HG03469 (cell line): ENCODE results near the gene HAGH.
A peak's percentile ranks its signal among the peaks of the same experiment; 100 is the strongest.
"Not testable (repeated sequence)": the region's sequence is repeated elsewhere in the genome, so short reads cannot be mapped to it uniquely, and the experiment has no call there.

Experiments
- ATAC-seq: cut with Tn5 transposase; IDR thresholded peaks from one replicate; pipeline ENCODE4 v1.9.1; 2021; ENCODE audit warnings: mild to moderate bottlenecking, moderate library complexity, moderate number of reproducible peaks; ENCODE audit not compliant: unreplicated experiment

Gene HAGH

GRCh38 chr16:1826691-1827573, at the start of gene HAGH, which contains the start of gene FAHD1:
HAGH (minus strand) TSS chr16:1826825; CDS start chr16:1826787, 38 bp downstream.
FAHD1 (plus strand) TSS chr16:1827206; CDS start chr16:1827239, 33 bp downstream.
- ATAC-seq = peak; percentile 58

- not testable (repeated sequence) for ATAC-seq
These were observed 49.4 kb upstream of the HAGH start for GRCh38 chr16:1876066-1876465.

GRCh38 chr16:1874854-1875253, 48.2 kb upstream of the HAGH start:
- ATAC-seq = no peak

- no peak for ATAC-seq
These were observed 45.5 kb upstream of the HAGH start, which contains the start of gene MEIOB for GRCh38 chr16:1871974-1872635. MEIOB (minus strand) TSS chr16:1872164; CDS start chr16:1868175, 3,989 bp downstream.

- no peak for ATAC-seq
These were observed 43.9 kb upstream of the HAGH start for GRCh38 chr16:1870365-1871082.

GRCh38 chr16:1865902-1866690, 39.5 kb upstream of the HAGH start:
- ATAC-seq = no peak

- ATAC-seq = no peak
These were observed 37.2 kb upstream of the HAGH start for GRCh38 chr16:1863681-1864460.

GRCh38 chr16:1862394-1862793, 35.8 kb upstream of the HAGH start:
- no peak for ATAC-seq

GRCh38 chr16:1861730-1862129, 35.1 kb upstream of the HAGH start:
- no peak for ATAC-seq

GRCh38 chr16:1859650-1860049, 33.0 kb upstream of the HAGH start:
- no peak for ATAC-seq

- ATAC-seq = no peak
These were observed 31.7 kb upstream of the HAGH start for GRCh38 chr16:1858189-1858865.

GRCh38 chr16:1857433-1858097, 30.9 kb upstream of the HAGH start:
- no peak for ATAC-seq

- ATAC-seq = no peak
These were observed 25.2 kb upstream of the HAGH start for GRCh38 chr16:1851793-1852192.

GRCh38 chr16:1850981-1851380, 24.4 kb upstream of the HAGH start:
- no peak for ATAC-seq

GRCh38 chr16:1846416-1846815, 19.8 kb upstream of the HAGH start:
- ATAC-seq = no peak

- ATAC-seq = no peak
These were observed 19.4 kb upstream of the HAGH start for GRCh38 chr16:1845985-1846384.

GRCh38 chr16:1839554-1839953, 12.9 kb upstream of the HAGH start:
- no peak for ATAC-seq

- no peak for ATAC-seq
These were observed 7.5 kb upstream of the HAGH start for GRCh38 chr16:1834096-1834495.
